ENCODE data around the gene KDM6A. TPM values are rescaled to one million over a fixed set of nuclear protein-coding genes. Genes with fewer than 3 reads are reported as not detected.

Gene KDM6A
- total and polyA plus RNA-seq, 9 of the 15 experiments (the other 6 are each of a cell fraction or from before 2014, with no cell fraction given): 8.4 to 34.3 (median 22.9) TPM

DNA sequence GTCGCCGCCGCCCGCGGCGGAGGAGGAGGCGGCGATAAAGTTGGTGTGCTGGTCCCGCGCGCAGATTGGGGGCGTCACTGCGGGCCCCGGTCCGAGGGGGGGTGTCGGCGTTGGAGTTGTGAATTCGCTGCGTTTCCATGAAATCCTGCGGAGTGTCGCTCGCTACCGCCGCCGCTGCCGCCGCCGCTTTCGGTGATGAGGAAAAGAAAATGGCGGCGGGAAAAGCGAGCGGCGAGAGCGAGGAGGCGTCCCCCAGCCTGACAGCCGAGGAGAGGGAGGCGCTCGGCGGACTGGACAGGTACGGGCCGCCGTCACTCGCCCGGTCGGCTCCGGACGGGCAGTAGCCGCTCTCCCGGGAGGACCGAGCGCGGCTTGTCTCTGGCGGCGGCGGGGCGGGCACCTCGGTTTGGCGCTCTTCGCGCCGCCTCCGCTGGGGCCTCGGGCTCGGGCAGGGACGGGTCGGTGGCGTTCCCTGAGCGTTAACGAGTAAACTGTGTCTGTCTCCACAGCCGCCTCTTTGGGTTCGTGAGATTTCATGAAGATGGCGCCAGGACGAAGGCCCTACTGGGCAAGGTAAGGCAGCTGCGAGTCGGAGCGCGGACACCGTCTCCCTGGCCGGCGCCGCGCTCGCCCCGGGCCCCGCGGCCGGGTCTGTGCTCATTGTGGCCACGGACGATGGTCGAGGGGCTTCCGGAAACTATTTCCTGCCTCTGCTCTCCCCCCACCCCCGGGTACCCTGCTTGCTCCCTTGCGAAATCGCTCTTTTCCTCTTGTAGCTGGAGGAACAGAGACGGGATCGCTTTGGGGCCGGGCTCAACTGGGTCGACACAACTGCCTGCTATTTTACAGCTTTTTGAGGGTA is 658 bp downstream of the KDM6A start (continued):
- 0 out of 2 replicates have a peak, but pooled peaks have one; percentile 17 for TF ChIP-seq POLR2A (conservative IDR thresholded peaks at IDR 0.05)

DNA sequence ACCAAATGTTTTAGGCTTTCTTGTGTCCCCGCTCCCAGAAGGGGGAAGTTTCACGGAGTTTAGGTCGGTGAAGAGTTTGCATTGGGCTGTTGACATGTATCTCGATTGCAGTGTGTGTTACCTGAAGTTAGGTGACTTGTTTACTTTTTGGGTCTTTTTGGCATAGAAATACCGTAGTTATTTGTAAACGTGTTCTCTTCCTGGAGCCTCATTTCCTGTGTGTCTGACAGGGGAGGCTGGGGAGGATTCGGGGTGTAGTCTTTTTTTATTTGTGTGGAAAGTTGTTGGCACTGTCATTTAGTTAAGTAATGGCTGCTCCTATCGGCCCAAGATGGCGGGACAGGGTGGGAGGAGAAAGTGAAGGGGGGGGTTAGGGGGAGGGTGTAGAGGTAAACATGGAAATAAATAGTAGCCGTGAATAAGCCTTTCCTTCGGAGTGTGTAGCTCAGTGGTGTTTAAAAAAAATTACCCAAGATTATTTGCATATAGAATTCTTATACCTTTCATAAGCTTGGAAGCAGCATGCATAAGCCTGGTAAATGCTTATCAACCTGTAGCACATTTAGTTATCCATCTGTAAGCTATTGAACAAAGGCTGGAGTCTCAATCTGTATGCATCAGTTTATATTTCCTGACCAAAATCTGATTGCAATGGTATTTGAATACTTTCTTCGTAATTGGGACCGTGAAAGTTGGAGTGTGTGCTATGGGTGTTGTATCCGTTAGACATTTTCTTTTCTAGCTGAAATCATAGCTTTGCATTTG is 1.6 kb downstream of the KDM6A start:
- Histone ChIP-seq H2AFZ (ENCODE audit: low read depth, low read length) (peak overlapping the region; percentile 74), H4K20me1 (replicated peaks; ENCODE audit: control insufficient read depth, insufficient read depth, low read length) (peaks cover 7% of the 10 kb centered on the region), H3K36me3 (ENCODE audit: control insufficient read depth, insufficient read depth, low read length) (peaks cover 14% of the 10 kb centered on the region), H3K4me3 (peak overlapping the region; percentile 99), H3K4me2 (ENCODE audit: insufficient read depth, low read length) (peak overlapping the region; percentile 88), H3K4me1 (replicated peaks in 1 of 2; ENCODE audit: control insufficient read depth in 2 of 2, insufficient read depth in 2 of 2, low read length in 2 of 2) (peaks cover 0 to 14% of the 10 kb centered on the region in 2 experiments; a peak in 4 of 5 replicates), H3K27ac (ENCODE audit: extremely low read depth, low read depth, low read length) (peak overlapping the region; percentile 93), H3K79me2 (ENCODE audit: control insufficient read depth, insufficient read depth, low read length) (peaks cover 80% of the 10 kb centered on the region), H3K9ac (ENCODE audit: insufficient read depth in 1 of 2, low read depth in 2 of 2, low read length in 2 of 2) (peak overlapping the region; percentile 89 to 99), H3K27me3 (ENCODE audit: control insufficient read depth in 2 of 2, insufficient read depth in 2 of 2, low read length in 2 of 2) (no peaks in the 10 kb centered on the region), H3K9me1 (ENCODE audit: control insufficient read depth, insufficient read depth, low read length) (no peaks in the 10 kb centered on the region), H3K9me3 (replicated peaks; ENCODE audit: control insufficient read depth, insufficient read depth, low read depth, low read length) (no peaks in the 10 kb centered on the region)
- DNase-seq (ENCODE audit: extremely low read depth in 1 of 4, low spot score in 3 of 4): peak; percentile 31 to 76 (median 60)
- CTCF ChIA-PET (ENCODE audit: low intra/inter-chr PET ratio): no interaction called here
- BruUV-seq (replicated peaks): TSS peak; percentile 47
- 0% methylated on average over 10 of the region's 14 CpGs for WGBS (ENCODE audit: insufficient coverage, low coverage, missing lambda C conversion rate)
- ATAC-seq: peak; percentile 58
- POLR2A ChIA-PET: interaction anchor here (0.6 to 3.2 kb wide), 8 partner anchors 8 to 533 kb away, joined by 3 to 11 read pairs (median 4); partner anchors contain the start of gene DUSP21
- peak; percentile 75 for FAIRE-seq
- in situ Hi-C loops (cut with MboI): no loop called here
- intact Hi-C loops (cut with micrococcal nuclease): loop anchor here (5.0 kb wide), 1 partner anchor 198 kb away; no protein-coding TSS in a partner anchor
- TF ChIP-seq, protein P1, sequence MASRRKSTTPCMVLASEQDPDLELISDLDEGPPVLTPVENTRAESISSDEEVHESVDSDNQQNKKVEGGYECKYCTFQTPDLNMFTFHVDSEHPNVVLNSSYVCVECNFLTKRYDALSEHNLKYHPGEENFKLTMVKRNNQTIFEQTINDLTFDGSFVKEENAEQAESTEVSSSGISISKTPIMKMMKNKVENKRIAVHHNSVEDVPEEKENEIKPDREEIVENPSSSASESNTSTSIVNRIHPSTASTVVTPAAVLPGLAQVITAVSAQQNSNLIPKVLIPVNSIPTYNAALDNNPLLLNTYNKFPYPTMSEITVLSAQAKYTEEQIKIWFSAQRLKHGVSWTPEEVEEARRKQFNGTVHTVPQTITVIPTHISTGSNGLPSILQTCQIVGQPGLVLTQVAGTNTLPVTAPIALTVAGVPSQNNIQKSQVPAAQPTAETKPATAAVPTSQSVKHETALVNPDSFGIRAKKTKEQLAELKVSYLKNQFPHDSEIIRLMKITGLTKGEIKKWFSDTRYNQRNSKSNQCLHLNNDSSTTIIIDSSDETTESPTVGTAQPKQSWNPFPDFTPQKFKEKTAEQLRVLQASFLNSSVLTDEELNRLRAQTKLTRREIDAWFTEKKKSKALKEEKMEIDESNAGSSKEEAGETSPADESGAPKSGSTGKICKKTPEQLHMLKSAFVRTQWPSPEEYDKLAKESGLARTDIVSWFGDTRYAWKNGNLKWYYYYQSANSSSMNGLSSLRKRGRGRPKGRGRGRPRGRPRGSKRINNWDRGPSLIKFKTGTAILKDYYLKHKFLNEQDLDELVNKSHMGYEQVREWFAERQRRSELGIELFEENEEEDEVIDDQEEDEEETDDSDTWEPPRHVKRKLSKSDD (conservative IDR thresholded peaks at IDR 0.05; ENCODE audit: low read length): peak; percentile 26; the same call in 1 of the 2 replicates
- TF ChIP-seq RNF2 (IDR thresholded peaks at IDR 0.05) (no peak), RCOR1 (IDR thresholded peaks at IDR 0.05; ENCODE audit: borderline replicate concordance in 1 of 2, low read depth in 2 of 2, low read length in 2 of 2) (no peak), FUS (optimal IDR thresholded peaks at IDR 0.05; ENCODE audit: low read depth, low read length) (no peak), PYGO2 (tag; IDR thresholded peaks at IDR 0.05) (no peak), TBL1XR1 (IDR thresholded peaks at IDR 0.05; ENCODE audit: low read length in 2 of 2) (peak in 1 of 2 experiments; percentile 29; a peak in 1 of 4 replicates), POU5F1 (IDR thresholded peaks at IDR 0.05; ENCODE audit: borderline replicate concordance, low read depth, low read length, partially characterized antibody) (no peak), ZFP1 (CRISPR knock-in tag; IDR thresholded peaks at IDR 0.05) (no peak), TAL1 (IDR thresholded peaks at IDR 0.05) (0 out of 2 replicates have a peak, but pooled peaks have one; percentile 10), TBP (optimal IDR thresholded peaks at IDR 0.05; ENCODE audit: low read depth, low read length) (no peak), CAMTA2 (CRISPR knock-in tag; conservative IDR thresholded peaks at IDR 0.05) (no peak), E2F3 (CRISPR knock-in tag; IDR thresholded peaks at IDR 0.05) (no peak), SOX6 (IDR thresholded peaks at IDR 0.05) (no peak), DPF2 (IDR thresholded peaks at IDR 0.05) (0 out of 2 replicates have a peak, but pooled peaks have one; percentile 11)
- TF ChIP-seq, protein P2, sequence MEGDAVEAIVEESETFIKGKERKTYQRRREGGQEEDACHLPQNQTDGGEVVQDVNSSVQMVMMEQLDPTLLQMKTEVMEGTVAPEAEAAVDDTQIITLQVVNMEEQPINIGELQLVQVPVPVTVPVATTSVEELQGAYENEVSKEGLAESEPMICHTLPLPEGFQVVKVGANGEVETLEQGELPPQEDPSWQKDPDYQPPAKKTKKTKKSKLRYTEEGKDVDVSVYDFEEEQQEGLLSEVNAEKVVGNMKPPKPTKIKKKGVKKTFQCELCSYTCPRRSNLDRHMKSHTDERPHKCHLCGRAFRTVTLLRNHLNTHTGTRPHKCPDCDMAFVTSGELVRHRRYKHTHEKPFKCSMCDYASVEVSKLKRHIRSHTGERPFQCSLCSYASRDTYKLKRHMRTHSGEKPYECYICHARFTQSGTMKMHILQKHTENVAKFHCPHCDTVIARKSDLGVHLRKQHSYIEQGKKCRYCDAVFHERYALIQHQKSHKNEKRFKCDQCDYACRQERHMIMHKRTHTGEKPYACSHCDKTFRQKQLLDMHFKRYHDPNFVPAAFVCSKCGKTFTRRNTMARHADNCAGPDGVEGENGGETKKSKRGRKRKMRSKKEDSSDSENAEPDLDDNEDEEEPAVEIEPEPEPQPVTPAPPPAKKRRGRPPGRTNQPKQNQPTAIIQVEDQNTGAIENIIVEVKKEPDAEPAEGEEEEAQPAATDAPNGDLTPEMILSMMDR (IDR thresholded peaks at IDR 0.05 in 2 of 3, conservative IDR thresholded peaks at IDR 0.05 in 1 of 3; ENCODE audit: insufficient read depth in 2 of 3, low read depth in 1 of 3, low read length in 3 of 3): no peak
